Fibroblast of mammary gland (primary cell): ENCODE results near the gene RFT1.

Source experiments
- DNase-seq: peaks from one replicate; pipeline ENCODE4 v3.0.0-alpha.2; 2010; ENCODE audit warnings: low read depth
- H3K4me3 ChIP-seq: 2 replicates; pipeline ENCODE4 v1.5.1; 2011; ENCODE audit warnings: low read depth, mild to moderate bottlenecking, low read length, moderate library complexity; ENCODE audit not compliant: control insufficient read depth
- TF ChIP-seq, protein P1 (sequence below): conservative IDR thresholded peaks from 2 replicates; pipeline ENCODE4 v1.5.1; 2011; ENCODE audit warnings: low read depth, low read length, inconsistent platforms; ENCODE audit not compliant: control insufficient read depth, insufficient read depth

The RFT1 gene

DNA sequence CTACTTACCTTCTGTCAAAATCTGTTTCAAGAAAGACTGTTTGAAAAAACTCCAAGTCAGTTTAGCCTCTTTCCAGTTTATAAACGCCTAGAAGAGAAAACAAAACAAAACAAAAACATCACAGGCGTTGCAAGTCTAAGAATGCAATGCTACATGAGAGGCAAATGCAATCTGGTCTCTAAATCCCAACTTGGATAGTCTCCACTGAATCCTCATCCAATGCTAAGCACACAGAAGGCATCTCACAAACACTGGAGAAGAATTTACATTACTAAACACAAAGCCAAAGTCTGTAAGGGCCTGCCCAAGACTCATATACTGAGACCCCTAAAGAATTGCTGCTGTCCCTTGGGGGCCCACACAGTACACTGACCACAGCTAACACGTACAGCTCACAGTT, 18.4 kb downstream of the RFT1 start:
- no peak for DNase-seq
- no peak overlapping the region for H3K4me3 ChIP-seq
- TF ChIP-seq, protein P1, sequence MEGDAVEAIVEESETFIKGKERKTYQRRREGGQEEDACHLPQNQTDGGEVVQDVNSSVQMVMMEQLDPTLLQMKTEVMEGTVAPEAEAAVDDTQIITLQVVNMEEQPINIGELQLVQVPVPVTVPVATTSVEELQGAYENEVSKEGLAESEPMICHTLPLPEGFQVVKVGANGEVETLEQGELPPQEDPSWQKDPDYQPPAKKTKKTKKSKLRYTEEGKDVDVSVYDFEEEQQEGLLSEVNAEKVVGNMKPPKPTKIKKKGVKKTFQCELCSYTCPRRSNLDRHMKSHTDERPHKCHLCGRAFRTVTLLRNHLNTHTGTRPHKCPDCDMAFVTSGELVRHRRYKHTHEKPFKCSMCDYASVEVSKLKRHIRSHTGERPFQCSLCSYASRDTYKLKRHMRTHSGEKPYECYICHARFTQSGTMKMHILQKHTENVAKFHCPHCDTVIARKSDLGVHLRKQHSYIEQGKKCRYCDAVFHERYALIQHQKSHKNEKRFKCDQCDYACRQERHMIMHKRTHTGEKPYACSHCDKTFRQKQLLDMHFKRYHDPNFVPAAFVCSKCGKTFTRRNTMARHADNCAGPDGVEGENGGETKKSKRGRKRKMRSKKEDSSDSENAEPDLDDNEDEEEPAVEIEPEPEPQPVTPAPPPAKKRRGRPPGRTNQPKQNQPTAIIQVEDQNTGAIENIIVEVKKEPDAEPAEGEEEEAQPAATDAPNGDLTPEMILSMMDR = no peak

DNA sequence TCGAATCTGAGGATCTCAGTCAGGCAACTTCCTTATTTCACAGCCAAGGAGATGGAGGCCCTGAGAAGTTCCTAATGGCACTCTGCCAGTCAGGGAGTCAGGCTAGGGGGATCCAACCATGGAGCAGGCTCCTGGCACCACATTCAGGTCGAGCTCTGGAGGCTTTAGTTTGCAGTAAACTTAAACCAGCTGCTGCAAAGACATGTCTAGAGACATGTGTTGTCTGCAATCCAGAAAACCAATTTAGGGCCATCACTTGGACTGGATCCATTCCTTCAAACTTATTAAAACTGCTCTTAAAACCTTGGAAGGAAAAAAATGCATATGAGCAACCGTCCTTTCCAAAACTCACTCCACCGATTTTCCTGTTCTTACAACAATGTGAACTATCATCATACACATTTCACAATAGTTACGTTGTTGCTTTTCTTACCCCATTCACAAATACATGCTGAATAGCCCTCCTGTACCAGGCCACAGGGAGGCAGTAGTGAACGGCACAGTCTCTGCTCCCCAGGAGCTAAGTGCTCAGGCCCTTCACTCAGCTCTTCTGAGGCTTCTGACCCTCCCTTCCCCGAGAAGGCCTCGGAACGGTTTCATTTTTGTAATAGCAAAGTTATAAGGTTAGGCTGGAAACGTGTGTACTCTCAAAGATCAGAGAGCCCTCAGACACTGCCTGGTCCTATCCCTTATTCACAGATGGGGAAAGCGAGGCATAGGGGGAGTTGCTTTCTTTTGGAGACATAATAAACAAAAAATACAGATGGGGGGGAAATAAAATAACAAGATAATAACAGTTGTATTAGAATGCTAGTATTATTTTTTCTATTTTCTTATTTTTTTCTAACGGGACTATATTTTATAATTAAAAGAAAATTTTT, 20.1 kb downstream of the RFT1 start:
- TF ChIP-seq, protein P1 = peak; percentile 94
- DNase-seq = peak; percentile 93
- no peak overlapping the region for H3K4me3 ChIP-seq

DNA sequence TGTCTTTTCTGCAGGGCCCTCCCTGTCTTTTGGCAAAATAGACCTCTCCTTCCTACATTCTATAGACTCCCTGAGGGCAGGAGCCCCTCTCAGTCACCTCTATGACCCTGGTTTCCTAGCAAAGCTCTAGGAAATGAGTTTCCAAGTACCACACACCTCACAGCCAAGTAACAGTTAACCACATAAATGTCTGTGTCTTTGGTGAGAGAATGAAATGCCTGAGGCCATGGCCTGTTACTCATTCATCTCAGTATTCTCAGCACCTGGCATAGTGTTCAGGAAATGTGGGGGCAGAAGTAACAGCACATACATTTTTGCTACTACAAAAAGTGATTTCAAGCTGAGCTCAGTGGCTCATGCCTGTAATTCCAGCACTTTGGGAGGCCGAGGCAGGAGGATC, 21.0 kb downstream of the RFT1 start:
- DNase-seq = peak; percentile 78
- TF ChIP-seq, protein P1 = no peak
- no peak overlapping the region for H3K4me3 ChIP-seq

DNA sequence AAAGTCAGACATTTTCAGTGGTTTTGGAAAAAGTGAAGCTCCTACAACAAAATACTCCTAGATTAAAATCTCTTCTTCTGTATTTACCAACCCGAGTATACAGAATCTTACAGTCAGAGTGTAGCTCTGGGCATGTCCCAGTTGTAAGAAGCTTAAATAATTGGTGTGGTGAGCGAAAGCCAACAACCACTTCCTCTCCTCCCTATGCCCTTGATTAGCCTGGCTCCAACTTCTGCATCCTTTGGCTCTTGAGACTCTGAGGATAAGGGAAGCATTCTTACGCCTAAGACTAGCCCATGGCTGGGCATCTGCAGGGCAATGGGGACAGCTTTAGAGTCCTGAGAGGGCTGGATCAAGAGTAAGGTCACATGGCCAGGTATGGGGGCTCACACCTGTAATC, 25.5 kb downstream of the RFT1 start:
- DNase-seq = no peak
- H3K4me3 ChIP-seq = no peak overlapping the region
- TF ChIP-seq, protein P1 = no peak

DNA sequence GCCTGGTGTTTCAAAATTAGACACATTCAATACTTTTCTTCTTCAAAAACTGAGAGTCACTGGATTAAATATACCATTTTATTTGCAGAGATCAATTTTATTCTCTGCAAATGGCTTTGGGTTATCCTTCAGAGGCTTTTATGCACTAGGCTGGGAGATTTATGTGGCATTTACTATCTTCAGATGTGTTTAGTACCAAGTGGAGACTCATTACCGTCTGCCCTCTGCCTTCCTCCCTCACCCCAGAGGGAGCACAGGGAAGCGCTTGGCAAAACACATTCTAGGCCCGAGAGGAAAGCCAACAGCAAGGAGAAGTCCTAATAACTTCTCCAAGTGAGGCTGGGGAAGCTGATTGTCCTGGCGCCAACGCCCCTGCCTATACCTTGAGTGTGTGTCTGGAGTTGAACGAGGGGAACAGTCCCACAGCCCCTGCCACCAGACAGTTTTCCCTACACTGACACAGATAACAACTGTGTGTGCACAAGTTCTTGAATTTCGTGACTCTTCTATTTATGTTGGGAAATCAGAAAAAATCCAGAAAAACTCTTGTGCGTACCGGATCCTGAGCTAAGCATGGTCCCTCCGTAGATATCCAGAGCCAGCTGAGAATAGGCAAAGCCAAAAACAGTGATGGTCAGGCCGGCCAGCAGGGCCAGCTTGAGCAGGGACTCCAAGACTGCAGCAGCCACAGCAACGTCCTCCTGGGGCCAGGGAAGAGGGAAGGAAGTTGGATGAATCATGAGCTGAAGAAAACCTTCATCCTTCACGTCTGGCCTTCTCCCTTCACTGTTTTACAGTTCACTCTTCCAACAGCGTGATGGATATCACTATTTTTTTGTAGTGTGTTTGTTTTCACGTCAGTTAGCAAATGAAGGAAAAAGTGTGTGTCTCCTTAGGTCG, 26.6 kb downstream of the RFT1 start:
- TF ChIP-seq, protein P1 = no peak
- DNase-seq = no peak
- H3K4me3 ChIP-seq = no peak overlapping the region

DNA sequence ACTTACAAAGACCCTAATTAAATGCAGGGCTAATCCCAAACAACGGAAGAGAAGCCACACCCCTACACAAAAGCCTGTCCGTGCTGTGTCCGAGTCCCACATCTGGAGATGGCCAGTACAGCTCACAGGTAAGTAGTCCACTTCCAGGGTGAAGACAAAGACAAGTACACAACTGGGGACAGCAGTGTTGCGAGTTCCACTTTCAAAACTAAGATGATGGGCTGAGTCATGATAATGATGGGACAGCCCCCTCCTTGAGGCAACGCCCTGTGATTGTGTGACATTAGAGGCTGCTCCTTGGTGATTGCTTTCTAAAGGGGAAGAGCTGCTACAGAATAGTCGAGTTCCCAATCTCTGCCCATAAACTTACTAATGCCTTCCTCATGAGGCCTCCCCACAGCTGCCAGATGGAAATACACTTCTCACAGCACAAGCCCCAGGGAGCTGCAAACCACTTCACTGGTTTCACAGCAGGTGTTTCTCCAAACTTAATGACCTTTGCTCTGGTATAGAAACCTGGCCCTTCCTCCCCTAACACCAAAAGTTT, 27.6 kb downstream of the RFT1 start:
- DNase-seq = no peak
- H3K4me3 ChIP-seq = no peak overlapping the region
- TF ChIP-seq, protein P1 = no peak
